Activated CD8-positive, alpha-beta memory T cell treated with anti-CD3 and anti-CD28 coated beads for 36 hours (primary cell): Measurements from ENCODE around the gene ATP12A. TPM values are rescaled to one million over a fixed set of nuclear protein-coding genes. Genes with fewer than 3 reads are reported as not detected.

Source experiments
- CTCF ChIA-PET: fragments of 350-600 bp; sonication (Branson Sonifier 250); formaldehyde crosslinking; loops from one replicate; lab custom pipeline; 2021; ENCODE audit warnings: antibody characterized with exemption; lab: Charles Lee
- POLR2A ChIA-PET: fragments of 350-600 bp; sonication (Branson Sonifier 250); formaldehyde crosslinking; loops from one replicate; lab custom pipeline; 2021; ENCODE audit warnings: antibody characterized with exemption; lab: Charles Lee
- total RNA-seq, 2 experiments: library from RNA; stranded (reverse); gene quantifications; one replicate each; pipeline ENCODE4 v1.2.3, GENCODE V29; 2021

ATP12A gene
- total RNA-seq, 2 experiments from 2014 or later: 4.5 to 4.6 TPM

- ChIA-PET CTCF (no interaction called here), POLR2A (no interaction called here)
Measured at GRCh38 chr13:24742977-24743376, 62.8 kb downstream of the ATP12A start.

- ChIA-PET CTCF (interaction anchor here (0.6 to 0.8 kb wide), 2 partner anchors 97 to 369 kb away, joined by 3 read pairs; no protein-coding TSS in a partner anchor), POLR2A (no interaction called here)
Measured at GRCh38 chr13:24744247-24744646, 64.0 kb downstream of the ATP12A start.

- ChIA-PET CTCF (no interaction called here), POLR2A (no interaction called here)
Measured at GRCh38 chr13:24745516-24745860, 65.3 kb downstream of the ATP12A start.

GRCh38 chr13:24745861-24746617 is 65.8 kb downstream of the ATP12A start:
- CTCF ChIA-PET: no interaction called here
- POLR2A ChIA-PET: no interaction called here

- ChIA-PET CTCF (interaction anchor here (0.9 to 1.1 kb wide), 2 partner anchors 64 to 227 kb away, joined by 3 read pairs; no protein-coding TSS in a partner anchor), POLR2A (no interaction called here)
Measured at GRCh38 chr13:24746618-24747247, 66.5 kb downstream of the ATP12A start.

- ChIA-PET CTCF (interaction anchor here (0.9 to 1.1 kb wide), 2 partner anchors 65 to 228 kb away, joined by 3 read pairs; no protein-coding TSS in a partner anchor), POLR2A (no interaction called here)
Measured at GRCh38 chr13:24747248-24748060, 67.2 kb downstream of the ATP12A start.

- ChIA-PET CTCF (interaction anchor here (0.9 kb wide), 1 partner anchor 228 kb away, joined by 3 read pairs; no protein-coding TSS in a partner anchor), POLR2A (no interaction called here)
Measured at GRCh38 chr13:24748061-24748400, 67.8 kb downstream of the ATP12A start.

- ChIA-PET POLR2A (no interaction called here), CTCF (no interaction called here)
Measured at GRCh38 chr13:24759197-24759596, 79.0 kb downstream of the ATP12A start.

Other genes starting within 250 kb of the ATP12A start
- 10 to 100 TPM; 27.5 to 28.7 TPM for gene PARP4, start 167.6 kb upstream of the ATP12A start, total RNA-seq
- gene RNF17, start 83.8 kb downstream of the ATP12A start, total RNA-seq: not detected